DMS53 treated with DMSO at 0.1 percent for 48 hours (cell line): Measurements from ENCODE around the gene TANC1.

Source experiments
- DNase-seq: peaks from one replicate; lab custom pipeline; 2025; ENCODE audit not compliant: unreplicated experiment; lab: John Stamatoyannopoulos, UW

TANC1 gene

DNA sequence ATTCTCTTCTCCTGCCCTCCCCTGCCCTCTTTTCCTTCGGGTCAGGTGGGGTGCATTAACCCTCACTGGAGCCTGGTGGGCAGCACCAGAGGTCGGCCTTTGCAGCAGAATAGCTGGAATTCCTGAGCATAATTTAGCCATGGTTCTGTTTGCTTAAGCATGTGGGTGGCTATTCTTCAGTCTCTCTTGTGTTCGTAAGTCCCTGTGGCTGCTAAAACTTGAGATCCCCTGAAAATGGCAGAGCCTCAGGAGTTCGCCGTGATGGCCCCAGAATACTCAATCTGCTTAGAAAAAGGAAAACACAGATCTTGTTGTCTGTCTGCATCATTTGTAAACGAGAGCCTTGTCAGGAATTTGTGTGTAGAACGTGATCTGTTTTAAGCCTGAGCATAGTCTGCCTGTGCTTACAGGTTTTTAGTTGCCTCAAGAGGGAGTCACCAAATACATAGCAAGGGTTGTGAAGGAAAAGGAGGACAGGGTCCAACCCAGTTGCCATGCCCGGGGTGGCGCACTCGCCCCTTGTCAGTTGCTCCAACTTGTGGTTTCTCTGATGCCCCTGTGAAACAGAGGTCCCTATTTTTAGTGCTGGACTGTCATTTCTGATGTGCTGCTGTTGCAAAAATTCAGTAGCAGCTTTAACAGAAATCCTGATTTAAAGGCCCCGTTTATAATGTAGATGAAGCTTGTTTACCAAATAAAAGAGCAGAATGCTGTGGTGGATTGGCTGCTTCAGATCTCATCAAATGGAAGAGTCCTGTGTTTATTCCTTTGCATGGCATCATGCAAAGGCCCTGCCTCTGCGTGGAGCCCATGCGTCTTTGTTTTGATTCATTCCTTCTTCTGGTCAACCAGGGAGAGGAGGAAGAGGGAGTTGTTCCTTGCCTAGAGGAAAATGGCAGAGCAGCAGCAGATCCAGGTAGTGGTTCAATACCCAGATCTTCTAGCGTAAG lies 243.3 kb downstream of the TANC1 start:
- DNase-seq, result no peak

- DNase-seq, result no peak
Measured at GRCh38 chr2:159213296-159213695, 244.9 kb downstream of the TANC1 start.

DNA sequence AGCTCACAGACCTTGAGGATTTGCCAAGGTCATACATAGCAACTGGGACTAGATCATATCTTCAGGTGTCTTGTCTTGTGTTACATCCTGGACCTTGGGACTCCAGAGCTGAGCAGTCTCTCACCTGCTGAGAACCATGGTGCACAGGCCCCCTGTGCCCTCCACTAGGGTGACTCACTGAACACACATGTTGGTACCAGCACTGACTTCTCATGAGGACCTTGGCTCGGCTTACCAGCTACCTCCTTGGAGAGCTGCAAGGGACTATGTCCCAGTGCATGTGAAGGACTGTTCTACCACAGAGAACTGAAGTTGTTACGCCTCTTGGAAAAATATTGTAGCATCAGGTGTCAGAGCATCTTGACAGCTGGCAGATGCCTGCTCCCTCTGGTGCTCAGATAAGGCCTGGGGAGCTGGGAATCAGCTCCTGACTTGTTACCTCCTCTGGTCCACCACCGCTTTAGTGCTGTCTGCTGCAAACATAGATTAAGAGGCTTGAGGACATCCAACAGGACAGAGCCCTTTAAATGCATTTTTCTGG lies 246.0 kb downstream of the TANC1 start:
- no peak for DNase-seq

DNA sequence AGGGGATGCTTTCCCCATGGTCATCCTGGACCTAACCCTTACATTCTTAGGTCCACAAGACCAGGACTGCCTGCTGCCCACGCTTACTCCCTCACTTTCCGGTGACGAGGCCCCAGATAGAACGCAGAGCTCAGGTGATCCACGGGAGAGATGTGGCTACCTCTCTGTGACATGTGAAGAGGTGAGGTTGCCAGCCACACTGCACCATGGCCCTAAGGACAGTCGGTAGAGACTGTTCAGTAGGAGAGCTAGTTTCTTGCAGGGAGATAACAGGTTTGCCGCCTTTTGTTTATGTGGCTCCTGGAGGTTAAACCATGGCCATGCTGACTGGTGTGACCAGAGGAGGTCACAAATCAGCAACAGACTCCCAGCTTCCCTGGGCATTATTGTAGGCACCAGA lies 246.7 kb downstream of the TANC1 start:
- no peak for DNase-seq

DNA sequence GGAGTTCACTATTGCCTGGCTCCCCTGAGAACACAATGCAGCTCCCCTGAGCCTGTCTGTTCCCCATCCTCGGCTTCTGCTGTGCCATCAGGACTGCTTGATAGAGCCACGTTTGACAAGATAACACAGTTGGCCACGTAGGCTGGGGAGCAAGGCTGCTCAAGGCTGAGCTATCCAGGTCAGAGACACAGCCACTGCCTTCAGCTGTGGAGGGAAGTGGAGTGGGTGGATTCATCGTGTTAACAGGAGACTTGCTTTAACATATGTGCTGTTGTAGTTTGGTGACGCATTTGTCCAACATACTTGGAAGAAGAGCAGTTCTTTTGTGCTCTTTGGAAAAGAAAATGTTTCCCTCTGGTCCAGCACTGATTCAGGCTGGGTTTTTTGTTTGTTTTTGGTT lies 249.2 kb downstream of the TANC1 start:
- no peak for DNase-seq

DNA sequence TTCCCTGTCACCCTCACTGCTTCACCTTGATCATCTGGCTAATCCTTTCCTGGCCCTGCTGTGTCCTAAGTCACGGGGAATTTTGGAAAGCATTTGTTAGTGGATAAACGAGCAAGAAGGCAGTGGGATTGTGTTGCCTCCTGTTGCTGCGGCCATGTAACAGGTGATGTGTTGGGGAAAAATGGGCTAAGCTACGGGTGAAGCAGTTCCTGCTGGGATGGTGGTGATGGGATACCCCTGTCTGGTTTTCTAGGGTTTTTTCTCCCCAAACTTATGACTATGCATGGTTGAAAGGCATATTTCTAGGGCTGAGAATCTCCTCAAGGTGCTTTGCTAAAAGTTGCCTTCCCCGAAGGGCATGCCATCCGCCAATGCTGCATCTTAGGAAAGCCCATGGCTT lies 249.9 kb downstream of the TANC1 start:
- DNase-seq, result no peak

GRCh38 chr2:159219394-159219998 lies 251.1 kb downstream of the TANC1 start:
- DNase-seq, result no peak

DNA sequence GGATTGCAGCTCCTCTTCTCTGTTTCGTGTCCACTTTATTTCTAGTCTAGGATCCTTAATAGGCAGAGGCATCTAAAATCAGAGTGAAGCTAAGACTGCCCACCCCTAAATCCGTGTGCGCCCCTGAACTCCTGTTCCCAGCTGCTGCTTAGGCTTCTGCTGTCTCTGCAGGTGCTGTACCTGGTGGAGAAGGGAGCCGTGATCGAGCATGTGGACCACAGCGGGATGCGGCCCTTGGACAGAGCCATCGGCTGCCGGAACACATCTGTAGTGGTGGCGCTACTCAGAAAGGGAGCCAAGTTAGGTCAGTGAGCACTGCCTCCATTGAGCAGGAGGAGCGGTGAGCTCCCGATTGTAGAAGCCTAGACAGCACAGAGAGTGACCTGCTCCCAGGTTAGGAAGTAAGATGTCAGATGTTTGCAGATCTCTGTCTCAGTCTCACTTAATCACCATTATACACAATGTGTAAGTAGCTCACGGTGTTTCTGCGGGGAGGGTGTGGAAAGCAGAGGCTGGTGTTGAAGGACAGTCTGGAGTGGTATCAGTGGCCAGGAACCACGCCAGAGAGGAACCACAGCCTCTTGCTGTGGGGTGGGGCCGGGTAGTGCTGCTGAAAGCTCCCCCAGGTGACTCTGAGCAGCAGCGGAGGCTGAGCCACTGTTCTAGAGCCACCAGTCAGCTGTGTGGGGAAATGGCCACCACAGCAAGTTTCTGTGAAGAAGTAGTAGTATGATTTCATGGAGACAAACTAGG lies 255.8 kb downstream of the TANC1 start:
- no peak for DNase-seq

- DNase-seq, result no peak
Measured at GRCh38 chr2:159225025-159226016, 256.9 kb downstream of the TANC1 start.

- DNase-seq, result peak; percentile 95
Measured at GRCh38 chr2:159226059-159226461, 257.6 kb downstream of the TANC1 start.

DNA sequence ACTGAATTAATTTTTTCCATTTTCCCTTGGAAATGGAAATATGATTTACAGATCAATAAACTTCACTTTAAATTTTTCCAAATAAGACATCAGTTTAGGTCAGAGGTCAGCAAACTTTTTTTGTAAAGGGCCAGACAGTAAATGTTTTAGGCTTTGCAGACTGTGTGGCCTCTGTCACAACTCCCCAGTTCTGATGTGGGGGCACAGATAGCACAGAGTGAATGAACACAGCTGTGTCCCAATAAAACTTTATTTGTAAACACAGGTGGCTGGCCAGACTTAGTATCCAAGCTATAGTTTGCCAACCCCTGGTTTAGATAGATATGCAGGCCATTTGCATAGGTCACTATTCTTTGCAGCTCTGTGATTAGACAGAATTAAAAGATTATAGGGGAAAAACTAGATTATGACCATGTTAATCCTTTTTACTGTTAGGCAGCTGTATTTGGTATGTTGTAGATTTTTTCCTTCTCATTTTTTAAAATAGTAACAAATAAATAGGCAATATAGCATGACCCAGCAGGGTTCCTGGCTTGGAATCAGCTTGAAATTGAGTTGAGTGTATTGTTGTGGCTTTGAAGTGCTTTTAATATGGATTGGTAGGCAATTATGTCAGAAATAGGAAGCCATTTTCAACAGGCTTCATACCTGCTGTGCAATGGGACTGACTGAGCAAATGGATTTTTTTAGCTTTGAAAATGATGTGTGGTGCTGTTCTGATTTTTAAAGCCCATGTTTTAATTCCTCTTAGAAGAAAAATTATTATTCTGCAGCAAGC lies 258.4 kb downstream of the TANC1 start:
- DNase-seq, result no peak

- DNase-seq, result no peak
Measured at GRCh38 chr2:159227467-159227866, 259.0 kb downstream of the TANC1 start.

DNA sequence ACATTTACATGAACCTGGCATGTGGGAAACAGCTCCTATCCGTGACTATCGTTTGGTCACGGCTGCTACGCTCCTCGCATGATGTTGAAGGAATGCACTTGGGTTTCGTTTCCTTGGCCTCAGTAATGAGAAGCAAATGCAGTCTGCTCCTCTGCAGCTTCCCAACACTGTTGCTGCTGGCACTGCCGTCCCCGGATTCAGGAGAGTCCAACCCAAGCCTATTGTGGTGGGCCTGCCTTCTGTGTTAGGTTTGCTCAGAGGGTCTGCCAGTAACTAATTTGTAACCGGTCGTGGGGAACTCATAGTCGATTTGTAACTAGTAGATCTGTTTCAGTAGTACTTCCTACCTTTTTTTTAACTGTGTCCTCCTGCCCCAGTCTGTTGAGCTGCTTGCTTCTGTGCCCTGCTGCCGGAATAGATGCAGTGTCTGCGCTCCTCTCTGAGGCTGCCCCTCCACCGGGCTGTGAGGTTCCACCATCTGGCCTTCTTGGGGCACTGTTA lies 259.7 kb downstream of the TANC1 start:
- DNase-seq, result no peak

- peak; percentile 28 for DNase-seq
Measured at GRCh38 chr2:159229476-159230144, 261.2 kb downstream of the TANC1 start.

DNA sequence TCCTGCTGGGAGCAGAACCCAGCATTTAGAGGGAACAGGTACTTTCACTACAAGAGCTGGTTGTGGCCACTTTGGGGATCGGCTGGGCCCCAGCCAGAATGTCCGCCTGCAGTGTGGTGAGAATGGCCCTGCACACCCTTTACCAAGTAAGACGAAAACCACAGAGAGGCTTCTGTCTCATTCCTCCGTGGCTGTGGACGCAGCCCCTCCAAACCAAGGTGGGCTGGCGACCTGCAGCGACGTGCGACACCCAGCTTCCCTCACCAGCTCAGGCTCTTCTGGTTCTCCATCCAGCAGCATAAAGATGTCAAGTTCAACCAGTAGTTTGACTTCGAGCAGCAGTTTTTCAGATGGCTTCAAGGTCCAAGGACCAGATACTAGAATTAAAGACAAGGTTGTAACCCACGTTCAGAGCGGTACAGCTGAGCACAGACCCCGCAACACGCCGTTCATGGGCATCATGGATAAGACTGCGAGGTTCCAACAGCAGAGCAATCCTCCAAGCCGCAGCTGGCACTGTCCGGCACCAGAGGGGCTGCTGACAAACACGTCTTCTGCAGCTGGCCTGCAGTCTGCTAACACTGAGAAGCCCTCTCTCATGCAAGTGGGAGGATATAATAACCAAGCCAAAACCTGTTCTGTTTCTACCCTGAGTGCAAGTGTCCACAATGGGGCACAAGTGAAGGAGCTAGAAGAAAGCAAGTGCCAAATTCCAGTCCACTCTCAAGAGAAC lies 261.9 kb downstream of the TANC1 start:
- no peak for DNase-seq

GRCh38 chr2:159232456-159233170 lies 264.2 kb downstream of the TANC1 start:
- DNase-seq, result no peak

GRCh38 chr2:159234868-159235267 lies 266.4 kb downstream of the TANC1 start:
- DNase-seq, result no peak
